HG03064 (cell line): Measurements from ENCODE around the gene VWA5A.
A peak's percentile ranks its signal among the peaks of the same experiment; 100 is the strongest.

Experiments used
- ATAC-seq: cut with Tn5 transposase; IDR thresholded peaks from one replicate; pipeline ENCODE4 v1.9.1; 2021; ENCODE audit warnings: low read depth; ENCODE audit not compliant: unreplicated experiment

The VWA5A gene, protein sequence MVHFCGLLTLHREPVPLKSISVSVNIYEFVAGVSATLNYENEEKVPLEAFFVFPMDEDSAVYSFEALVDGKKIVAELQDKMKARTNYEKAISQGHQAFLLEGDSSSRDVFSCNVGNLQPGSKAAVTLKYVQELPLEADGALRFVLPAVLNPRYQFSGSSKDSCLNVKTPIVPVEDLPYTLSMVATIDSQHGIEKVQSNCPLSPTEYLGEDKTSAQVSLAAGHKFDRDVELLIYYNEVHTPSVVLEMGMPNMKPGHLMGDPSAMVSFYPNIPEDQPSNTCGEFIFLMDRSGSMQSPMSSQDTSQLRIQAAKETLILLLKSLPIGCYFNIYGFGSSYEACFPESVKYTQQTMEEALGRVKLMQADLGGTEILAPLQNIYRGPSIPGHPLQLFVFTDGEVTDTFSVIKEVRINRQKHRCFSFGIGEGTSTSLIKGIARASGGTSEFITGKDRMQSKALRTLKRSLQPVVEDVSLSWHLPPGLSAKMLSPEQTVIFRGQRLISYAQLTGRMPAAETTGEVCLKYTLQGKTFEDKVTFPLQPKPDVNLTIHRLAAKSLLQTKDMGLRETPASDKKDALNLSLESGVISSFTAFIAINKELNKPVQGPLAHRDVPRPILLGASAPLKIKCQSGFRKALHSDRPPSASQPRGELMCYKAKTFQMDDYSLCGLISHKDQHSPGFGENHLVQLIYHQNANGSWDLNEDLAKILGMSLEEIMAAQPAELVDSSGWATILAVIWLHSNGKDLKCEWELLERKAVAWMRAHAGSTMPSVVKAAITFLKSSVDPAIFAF

GRCh38 chr11:124114942-124115781 is at the start of gene VWA5A:
TSS of gene VWA5A (plus strand) at chr11:124115450. CDS start at chr11:124117512, 2,062 bp downstream.
- peak; percentile 100 for ATAC-seq

DNA sequence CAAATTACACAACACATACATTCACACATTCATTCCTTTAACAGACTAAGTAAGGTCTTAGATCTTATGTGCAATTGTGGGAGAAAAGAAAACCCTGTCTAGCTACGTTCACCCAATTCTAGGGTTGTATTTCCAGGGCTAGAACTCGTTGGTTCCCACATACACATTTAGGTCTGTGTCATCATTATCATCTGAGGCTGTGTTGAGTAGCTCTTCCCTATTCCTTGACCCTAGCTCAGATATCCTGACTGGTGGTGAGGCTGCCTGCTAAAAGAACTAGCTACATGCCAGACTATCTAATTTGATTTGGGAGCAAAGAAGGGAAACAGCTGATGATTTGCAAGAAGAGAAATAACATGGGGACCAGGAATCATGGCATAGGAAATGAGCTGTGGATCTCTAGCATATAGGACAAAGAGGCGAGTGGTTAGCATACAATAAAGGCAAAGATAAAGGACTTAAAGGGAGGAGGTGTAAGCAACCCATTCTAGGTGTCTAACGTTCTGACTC is 46.6 kb upstream of the VWA5A start:
- ATAC-seq: no peak

- peak; percentile 52 for ATAC-seq
Observed at GRCh38 chr11:124069429-124070401, 45.5 kb upstream of the VWA5A start.

DNA sequence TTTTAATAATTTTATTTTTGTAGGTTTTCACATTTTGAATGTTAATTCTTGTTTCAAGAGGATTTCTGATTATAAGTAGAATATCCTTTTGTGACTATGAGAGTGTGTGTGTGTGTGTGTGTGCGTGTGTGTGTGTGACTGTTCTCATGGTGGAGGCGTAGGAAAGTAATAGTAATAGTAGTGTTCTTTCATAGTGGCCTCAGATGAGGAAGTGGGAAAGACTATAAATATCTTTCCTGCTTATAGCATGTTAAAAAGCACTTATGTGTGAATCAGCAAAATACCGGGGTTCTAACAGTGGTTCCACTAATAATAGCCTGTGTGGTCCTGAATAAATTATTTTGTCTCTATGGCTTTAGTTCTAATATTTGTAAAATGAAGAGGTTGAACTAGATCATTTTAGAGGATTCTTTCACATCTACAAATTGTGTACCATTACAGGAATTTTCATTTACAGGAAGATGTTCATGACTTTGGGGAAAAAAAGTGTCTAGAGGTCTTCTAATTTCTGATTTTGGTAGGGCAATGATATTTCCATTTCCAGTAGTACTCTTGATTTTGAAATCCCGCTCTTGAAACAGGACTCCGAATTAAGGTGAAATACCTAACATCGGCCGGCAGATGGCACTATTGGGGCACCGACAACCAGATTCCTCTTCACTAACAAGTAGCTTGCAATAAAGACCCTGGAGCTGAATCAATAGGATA is 44.2 kb upstream of the VWA5A start:
- ATAC-seq: peak; percentile 92

DNA sequence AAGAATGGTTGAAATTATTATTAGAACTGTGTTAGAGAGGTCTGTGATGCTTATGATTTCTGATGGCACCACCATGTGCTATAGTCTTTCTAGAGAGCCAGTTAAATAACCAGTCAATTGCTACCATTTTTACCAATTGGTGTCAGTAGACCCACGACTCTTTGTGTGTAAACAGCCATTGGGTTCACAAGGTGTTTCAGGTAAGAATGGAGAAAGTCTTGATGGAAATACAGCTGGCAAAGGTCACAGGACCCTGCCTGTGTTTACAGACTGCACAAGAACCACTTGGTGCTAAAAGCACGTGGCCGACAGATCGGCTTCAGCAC is 43.7 kb upstream of the VWA5A start:
- no peak for ATAC-seq

DNA sequence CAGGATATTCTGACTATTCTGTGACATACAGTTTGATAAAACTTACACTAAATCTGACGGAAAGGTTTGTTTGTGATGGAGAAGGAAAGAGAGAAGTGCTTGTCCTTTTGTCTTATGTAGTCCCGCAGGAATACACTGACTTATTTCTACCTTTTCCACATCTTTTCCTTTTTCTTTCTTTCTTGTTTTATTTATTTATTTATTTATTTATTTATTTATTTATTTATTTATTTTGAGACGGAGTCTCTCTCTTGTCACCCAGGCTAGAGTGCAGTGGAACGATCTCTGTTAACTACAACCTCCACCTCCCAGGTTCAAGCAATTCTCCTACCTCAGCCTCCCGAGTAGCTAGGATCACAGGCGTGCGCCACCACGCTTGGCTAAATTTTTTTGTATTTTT is 43.1 kb upstream of the VWA5A start:
- no peak for ATAC-seq

DNA sequence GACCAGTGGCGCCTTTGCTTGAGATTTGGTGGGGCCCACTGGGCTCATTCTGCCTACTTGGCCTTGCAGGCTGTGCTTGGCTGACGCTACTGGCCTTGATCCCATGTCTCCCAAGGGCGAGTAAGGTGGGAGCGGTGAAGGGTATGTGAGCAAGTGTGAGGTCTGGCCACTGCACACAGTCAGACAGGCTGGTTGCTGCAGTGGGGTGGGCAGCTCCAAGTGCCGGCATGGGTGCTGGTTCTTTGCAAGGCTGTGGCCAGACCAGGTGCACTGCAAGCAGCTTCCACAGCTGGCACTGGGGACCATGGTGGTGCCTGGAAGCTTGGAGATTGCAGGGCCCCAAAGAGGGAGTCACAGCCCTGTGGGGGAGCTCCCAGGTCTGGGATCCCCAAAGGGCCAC is 40.7 kb upstream of the VWA5A start:
- ATAC-seq: no peak

GRCh38 chr11:124075492-124075840 is 39.8 kb upstream of the VWA5A start:
- no peak for ATAC-seq

DNA sequence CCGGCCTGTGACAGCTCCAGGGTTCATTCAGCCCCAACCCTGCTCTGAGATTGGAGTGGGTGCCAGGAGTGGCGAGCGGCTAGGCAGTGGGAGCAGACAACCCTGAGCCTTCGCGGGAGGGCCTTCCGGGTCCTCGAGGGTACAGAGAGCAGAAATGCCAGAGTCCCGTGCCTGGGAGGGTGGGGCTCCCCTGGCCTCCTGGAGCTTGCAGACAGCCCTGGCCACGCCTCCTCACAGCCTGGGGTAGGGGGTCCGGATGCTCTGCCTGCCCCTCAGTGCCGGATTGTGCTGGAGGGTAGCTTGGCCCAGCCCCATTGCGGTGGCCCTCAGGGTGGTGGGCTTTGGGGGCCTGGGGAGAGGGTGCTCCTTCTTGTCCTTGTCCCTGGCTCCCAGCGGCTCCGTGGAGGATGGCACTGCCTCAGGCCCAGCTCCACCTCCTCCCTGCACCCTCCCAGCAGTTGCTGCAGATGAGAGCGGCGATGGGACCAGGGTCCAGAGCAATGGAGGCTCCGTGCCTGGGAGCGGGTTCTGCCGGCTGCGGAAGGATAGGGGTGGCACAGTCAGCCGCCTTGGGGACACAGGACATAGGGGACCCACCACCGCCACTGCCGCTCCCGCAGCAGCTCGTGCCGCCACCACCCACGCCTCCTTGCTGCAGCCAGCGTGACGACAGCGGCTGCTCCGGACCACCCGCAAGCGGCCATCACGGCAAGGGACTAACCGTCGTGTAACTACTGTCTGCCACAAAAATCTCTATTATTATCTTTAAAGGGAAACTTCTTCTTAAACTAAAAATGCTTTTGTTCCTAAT is 39.2 kb upstream of the VWA5A start:
- no peak for ATAC-seq

GRCh38 chr11:124077266-124077665 is 38.0 kb upstream of the VWA5A start:
- no peak for ATAC-seq

DNA sequence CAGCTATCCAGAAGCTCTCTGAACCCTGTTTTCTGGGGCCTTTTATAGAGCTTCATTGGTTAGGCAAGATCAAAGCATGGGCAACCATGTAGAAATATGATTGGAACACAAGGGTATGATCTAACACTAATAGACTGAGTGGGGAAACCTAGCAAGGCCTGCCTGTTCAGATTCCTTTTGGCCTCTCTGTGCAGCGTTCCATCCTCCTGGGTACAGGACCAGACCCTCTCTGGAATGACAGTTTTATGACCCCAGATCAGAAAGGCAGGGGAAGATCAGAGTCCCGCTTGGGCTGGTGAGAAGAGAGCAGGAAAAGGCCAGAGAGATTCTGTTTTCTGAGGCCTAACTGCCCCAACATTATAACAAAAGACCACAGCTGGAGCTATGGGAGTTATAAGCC is 36.7 kb upstream of the VWA5A start:
- ATAC-seq: no peak

- ATAC-seq: no peak
Observed at GRCh38 chr11:124079631-124080326, 35.5 kb upstream of the VWA5A start.

DNA sequence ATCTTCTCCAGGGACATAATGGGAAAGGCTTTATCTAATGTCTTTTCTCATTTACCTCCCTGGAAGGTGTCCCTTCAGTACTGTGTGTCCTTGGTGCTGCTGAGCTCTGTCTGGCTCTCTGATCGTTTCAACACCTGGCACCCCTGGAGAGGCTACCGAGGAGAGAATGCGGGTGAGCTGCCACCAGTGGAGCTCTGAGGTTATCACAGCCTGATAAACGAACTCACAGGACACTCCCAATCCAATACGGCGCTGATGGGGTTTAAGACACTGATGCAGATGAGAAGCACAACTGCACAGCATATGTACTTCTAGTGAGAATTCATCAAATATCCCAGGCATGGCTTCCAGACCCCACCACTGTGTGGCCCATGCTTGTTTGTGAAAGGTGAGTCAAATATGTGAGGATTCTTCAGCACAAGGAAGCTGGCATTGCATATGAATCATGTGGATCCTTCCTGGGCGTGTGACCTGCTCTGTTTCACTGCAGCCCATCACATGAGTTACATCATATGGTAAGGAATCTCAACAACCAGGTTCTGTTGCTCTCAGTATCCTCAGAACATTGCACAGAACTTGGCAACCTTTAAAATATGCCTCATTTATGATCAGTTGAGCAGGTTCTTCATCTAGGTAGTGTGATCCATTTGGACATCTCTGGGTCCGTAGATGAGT is 34.8 kb upstream of the VWA5A start:
- no peak for ATAC-seq

GRCh38 chr11:124081483-124081882 is 33.8 kb upstream of the VWA5A start:
- ATAC-seq: no peak

DNA sequence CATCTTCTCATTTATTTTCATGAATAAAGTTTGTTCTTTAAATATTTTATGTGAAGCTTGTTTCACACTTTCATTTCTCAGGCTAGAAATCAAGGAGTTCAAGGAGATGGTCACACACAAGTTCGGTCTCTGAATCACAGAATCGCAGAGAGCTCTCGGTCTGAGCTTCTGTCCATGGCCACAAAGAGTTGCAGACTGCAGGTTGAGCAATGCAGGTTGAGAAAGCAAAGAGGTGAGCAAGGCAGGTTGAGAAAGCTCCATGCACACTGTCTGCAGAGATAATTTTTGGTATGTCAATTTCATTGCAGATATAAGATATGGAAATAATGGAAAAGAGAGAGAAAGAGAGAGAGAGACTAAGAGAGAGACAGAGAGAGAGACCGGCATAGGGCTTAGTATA is 32.9 kb upstream of the VWA5A start:
- ATAC-seq: no peak

- no peak for ATAC-seq
Observed at GRCh38 chr11:124085583-124085982, 29.7 kb upstream of the VWA5A start.
